D341Med (cell line): ENCODE measurements around the gene TCF25.
"Not testable (repeated sequence)": the region's sequence is repeated elsewhere in the genome, so short reads cannot be mapped to it uniquely, and the experiment has no call there.

Source experiments
- DNase-seq: peaks from one replicate; pipeline ENCODE4 v3.0.0; 2012; ENCODE audit warnings: low spot score

Gene TCF25

GRCh38 chr16:89873109-89873971 lies at the start of gene TCF25:
Gene TCF25 (plus strand): TSS chr16:89873592. CDS start chr16:89873668, 76 bp downstream.
- peak; percentile 98 for DNase-seq

GRCh38 chr16:89823824-89824148 lies 49.6 kb upstream of the TCF25 start:
- not testable (repeated sequence) for DNase-seq

- no peak for DNase-seq
Observed at GRCh38 chr16:89826531-89827382, 46.6 kb upstream of the TCF25 start.

GRCh38 chr16:89827383-89828198 lies 45.8 kb upstream of the TCF25 start:
- no peak for DNase-seq

- peak; percentile 93 for DNase-seq
Observed at GRCh38 chr16:89828199-89828869, 45.1 kb upstream of the TCF25 start, which contains the start of gene SPIRE2. Gene SPIRE2 (plus strand): TSS chr16:89828475. CDS start chr16:89828551, 76 bp downstream.

GRCh38 chr16:89828870-89829629 lies 44.3 kb upstream of the TCF25 start:
- no peak for DNase-seq

- no peak for DNase-seq
Observed at GRCh38 chr16:89829630-89830437, 43.6 kb upstream of the TCF25 start.

GRCh38 chr16:89831810-89832328 lies 41.5 kb upstream of the TCF25 start:
- DNase-seq, result no peak

GRCh38 chr16:89833664-89834363 lies 39.6 kb upstream of the TCF25 start:
- not testable (repeated sequence) for DNase-seq

- DNase-seq, result not testable (repeated sequence)
Observed at GRCh38 chr16:89834813-89835363, 38.5 kb upstream of the TCF25 start.

GRCh38 chr16:89836484-89836883 lies 36.9 kb upstream of the TCF25 start:
- not testable (repeated sequence) for DNase-seq

GRCh38 chr16:89837014-89837546 lies 36.3 kb upstream of the TCF25 start:
- DNase-seq, result no peak

GRCh38 chr16:89841275-89841674 lies 32.1 kb upstream of the TCF25 start:
- DNase-seq, result no peak

- DNase-seq, result no peak
Observed at GRCh38 chr16:89842471-89843408, 30.7 kb upstream of the TCF25 start.

GRCh38 chr16:89843409-89844350 lies 29.7 kb upstream of the TCF25 start:
- no peak for DNase-seq

GRCh38 chr16:89844739-89845339 lies 28.6 kb upstream of the TCF25 start:
- no peak for DNase-seq
